ENCODE measurements around the gene GTPBP2.

GRCh38 chr6:43572015-43572414 lies 57.0 kb downstream of the GTPBP2 start:
- no peak for TF ChIP-seq ZFP3 (CRISPR knock-in tag; IDR thresholded peaks at IDR 0.05)
- no peak for TF ChIP-seq RARB (CRISPR knock-in tag; IDR thresholded peaks at IDR 0.05)
- no peak for TF ChIP-seq CREB5 (CRISPR knock-in tag; IDR thresholded peaks at IDR 0.05; ENCODE audit: low read depth)
- TF ChIP-seq PATZ1 (CRISPR knock-in tag; IDR thresholded peaks at IDR 0.05; ENCODE audit: borderline replicate concordance) = no peak
- TF ChIP-seq ARNTL (CRISPR knock-in tag; IDR thresholded peaks at IDR 0.05; ENCODE audit: borderline replicate concordance, low read depth) = no peak
- TF ChIP-seq BACH2 (CRISPR knock-in tag; IDR thresholded peaks at IDR 0.05; ENCODE audit: borderline replicate concordance) = no peak
- TF ChIP-seq ESRRG (CRISPR knock-in tag; IDR thresholded peaks at IDR 0.05) = no peak
- no peak for TF ChIP-seq GLIS3 (CRISPR knock-in tag; IDR thresholded peaks at IDR 0.05)
- no peak for TF ChIP-seq ZFP30 (CRISPR knock-in tag; IDR thresholded peaks at IDR 0.05)
- TF ChIP-seq TOX (CRISPR knock-in tag; IDR thresholded peaks at IDR 0.05; ENCODE audit: borderline replicate concordance) = no peak
- no peak for TF ChIP-seq TCF4 (CRISPR knock-in tag; IDR thresholded peaks at IDR 0.05; ENCODE audit: borderline replicate concordance)

All from SK-N-SH treated with all-trans-retinoic acid at 6 μM for 48 hours (cell line).